Left renal cortex interstitium (tissue), 4 donors: ENCODE measurements around the gene NCOA4. TPM values are rescaled to one million over a fixed set of nuclear protein-coding genes. Genes with fewer than 3 reads are reported as not detected.
"Not testable (repeated sequence)": the region's sequence is repeated elsewhere in the genome, so short reads cannot be mapped to it uniquely, and the experiment has no call there.

ENCODE experiments used
- DNase-seq, 4 donors: peaks; one replicate each; pipeline ENCODE4 v3.0.0-alpha.2; 2013; ENCODE audit warnings: low read depth in 4 of 4, low spot score in 2 of 4, missing footprints in 1 of 4
- polyA plus RNA-seq, 4 donors: library from polyadenylated mRNA; unstranded; fragments of 120-200 nt; gene quantifications; one replicate each; pipeline ENCODE4 v1.2.1, GENCODE V29; 2013; ENCODE audit not compliant: insufficient read length in 4 of 4

NCOA4 gene
- polyA plus RNA-seq, 4 donors: 178 to 241 (median 201) TPM

DNA sequence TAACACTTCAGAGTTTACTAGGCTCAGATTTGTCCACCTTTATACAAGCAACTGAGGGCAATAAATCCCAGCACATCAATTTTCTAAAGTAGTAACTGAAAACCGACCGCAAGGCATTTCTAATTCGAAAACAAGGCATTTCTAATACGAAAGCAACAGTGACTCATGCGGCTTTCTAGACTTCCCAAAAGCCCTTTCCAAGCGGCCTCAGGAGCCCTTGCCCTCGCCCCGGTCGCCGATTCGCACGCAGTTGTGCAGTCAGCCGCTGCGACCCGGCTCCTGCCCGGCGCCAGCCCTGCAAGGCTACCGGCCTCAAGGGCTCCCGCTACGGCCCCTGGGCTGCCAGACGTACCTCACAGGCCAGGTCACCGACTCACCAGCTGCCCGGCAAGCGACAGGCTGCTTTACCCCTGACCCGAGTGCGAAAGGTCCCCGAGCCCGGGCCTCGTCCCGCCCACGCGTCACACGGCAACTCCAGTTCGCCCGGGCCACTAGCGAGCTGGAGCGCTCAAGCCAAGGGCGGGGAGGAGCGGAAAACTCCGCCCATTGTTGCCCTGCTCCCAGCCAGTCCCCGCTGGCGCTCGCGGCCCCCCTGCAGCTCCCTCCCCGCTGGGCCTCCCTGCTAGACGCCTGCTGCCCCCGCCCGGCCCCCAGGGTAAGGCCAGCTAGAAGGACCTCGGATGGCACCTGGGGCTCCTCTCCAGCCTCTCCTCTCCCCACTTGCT is 7.3 kb downstream of the NCOA4 start:
- peak in 3 of 4 donors; percentile 31 to 76 (median 61) for DNase-seq

DNA sequence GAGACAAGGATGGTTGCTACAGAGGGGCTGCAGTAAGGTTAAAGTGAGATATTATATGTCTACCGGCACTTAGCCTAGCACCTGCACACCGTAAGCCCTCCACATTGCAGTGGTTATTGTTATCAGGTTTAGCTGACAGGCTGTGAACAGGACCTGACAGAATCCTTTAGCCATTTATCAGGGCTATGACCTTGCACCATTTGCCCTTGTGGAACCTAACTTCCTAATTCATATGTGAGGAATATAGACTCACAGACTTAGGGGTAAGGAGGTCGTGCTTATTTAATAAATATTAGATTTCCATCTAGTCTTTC is 10.1 kb downstream of the NCOA4 start:
- DNase-seq: no peak

DNA sequence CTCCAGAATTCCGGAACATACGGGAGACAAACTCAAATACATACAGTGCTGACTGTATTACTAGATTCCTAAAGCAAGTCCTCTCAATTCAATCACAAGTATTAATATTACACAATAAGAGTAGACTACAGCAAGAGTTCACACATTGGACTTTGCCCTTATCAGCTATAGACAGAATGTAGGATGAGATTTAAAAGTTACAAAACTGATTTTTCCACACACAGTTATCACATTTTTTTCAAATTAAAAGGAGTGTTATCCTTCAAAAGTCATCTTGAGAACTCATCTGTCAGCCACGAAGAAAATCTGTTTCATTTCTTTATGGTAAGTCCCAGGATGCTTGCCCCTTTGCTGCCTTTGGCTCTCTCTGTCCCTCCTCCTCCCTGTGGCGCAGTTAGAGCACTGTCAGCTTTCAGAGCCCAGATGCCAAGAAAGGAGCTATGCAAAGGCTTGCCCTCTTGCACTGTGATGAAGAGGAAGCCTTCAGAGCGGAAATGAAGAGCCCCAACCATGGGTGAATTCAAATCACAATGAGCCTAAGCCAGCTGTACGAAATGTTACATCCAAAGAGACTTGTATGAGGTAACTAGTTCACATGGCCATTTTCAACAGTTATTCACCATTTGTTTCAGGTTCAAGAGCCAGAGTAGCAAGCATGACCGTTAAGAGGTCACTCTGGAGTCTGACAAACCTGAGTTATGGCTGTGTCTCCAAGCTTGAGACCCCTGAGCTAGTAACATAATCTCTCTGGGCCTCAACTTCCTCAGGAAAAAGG is 10.7 kb downstream of the NCOA4 start:
- no peak for DNase-seq

DNA sequence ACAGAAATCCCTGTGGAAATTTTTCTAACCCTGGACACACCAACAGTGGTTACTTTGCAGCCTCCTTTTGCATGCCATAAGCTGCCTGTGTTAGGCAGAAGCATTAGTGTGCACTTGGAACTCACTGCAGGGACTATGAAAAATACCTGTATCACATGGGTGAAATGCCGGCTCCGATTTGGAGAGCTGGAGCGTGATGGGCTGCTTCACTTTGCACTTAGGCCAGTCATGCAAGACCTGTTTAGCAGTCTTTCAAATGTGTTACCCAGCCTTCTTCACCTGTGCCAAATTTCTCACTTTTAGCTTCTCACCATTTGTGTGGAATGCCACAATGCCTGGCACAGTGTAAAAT is 11.3 kb downstream of the NCOA4 start:
- no peak for DNase-seq

DNA sequence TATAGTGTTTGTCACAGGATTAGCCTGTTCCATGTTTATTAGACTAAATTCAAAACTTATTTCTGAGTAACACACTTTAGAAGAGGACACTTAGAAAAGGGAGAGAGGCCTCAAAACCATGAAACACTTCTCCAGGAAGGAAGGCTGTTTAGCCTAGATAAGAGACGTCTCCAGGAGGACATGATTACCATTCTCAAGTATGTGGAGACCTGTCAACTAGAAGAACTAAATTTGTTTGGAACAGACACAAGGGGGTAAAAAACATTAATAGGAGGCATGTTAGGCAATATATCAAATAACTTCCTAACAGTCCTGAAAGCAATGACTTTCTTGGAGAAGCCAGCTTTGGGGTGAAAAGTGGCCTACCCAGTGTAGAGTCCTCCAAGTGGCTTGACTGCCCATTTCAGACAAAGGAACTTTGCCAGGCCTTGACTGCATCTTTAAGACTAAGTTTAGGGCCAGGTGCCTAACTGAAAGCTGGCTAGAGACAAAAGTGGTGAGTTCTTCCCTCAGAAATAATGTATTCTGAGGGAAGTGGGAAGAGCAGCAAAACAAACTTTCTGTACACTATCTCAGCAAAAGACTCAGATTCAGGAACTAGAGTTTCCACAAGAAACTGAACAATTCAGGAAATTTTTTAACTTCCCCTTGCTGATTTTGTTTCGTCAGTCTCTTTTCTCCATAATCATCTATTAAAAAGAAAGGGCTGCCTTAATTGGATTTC is 11.8 kb downstream of the NCOA4 start:
- DNase-seq: no peak

DNA sequence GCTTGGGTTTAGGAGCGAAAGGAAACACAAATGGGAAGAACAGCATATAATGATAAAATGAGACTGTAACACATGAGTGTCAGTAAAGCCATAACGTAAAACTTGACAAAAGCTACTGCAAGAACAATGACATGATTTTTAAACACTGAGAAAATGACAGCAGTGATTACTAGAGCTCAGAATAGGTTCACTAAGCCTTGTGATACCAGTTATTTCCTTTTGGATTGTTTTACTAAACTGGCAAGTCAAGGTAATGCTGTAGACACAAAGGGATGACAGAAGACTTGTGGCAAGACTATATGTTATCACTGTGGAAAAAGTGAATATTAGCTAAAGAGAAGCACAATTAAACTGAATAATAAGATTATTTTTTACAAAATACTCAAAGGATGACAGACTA is 12.7 kb downstream of the NCOA4 start:
- DNase-seq: no peak

DNA sequence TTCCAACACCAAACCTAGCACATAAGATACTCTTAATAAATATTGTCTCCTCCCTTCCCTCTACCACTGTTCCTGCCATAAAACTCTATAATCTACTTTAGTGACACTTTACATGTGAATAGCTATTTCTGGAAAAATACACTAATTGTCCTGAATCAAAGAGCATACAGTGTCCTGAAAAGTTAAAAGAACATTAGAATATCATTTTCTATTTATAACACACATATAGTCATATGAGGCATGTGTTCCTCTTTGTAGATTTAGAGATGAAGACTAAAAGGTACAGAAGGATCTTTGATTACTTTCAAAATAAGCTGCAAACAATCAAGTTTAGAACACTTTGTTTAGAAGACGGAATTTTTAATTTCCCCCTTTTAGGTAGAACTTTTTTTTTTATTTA is 13.6 kb downstream of the NCOA4 start:
- DNase-seq: no peak

DNA sequence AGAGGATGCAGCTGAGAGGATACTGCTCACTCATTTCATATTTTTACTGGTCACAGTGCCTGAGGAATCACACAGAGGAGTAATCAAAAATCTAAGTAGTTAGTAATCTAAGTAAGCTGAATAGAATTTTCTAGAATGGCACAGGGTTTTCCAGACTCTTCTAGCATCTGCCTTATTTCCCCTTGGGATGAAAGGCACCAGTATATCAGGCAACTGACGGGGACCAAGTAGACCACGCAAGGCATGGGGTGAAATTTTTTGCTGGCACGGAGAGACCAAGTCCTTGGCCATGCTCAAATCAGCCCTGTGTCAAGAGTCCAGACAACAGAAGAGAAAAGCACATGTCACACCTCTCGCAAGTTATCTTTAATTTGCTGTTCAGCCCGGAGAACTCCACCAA is 14.2 kb downstream of the NCOA4 start:
- no peak for DNase-seq

DNA sequence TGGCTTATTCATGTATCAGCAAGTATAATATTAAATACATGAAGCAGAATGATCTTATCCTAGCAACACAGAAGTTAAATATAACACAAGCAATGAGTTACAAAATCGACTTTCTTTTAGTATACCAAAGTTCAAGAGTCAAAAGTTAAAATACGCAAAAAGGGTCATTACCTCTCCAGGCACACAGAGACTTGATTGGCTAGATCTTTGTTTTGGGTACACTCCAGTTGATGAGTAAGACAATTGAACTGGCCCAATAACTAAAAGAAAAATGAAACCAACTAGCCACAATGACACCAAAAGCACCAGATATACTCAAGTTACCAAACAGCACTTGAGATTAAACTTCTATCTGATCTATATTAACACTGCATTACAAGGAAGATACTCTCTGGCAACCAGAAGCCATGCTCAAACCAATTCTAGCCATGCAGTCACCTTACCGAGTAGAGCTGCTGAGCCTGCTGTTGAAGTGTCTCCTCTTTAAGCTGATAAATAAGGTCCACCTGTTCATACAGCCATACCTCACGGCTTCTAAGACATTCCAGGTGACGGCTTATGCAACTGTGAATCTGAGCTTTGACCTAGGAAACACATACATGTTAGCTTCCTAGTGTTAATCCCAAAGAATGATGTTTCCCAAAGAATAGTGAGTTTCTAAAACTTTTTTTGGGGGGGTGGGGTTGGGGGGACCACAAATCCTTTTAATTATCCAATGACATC is 15.6 kb downstream of the NCOA4 start:
- DNase-seq: no peak

DNA sequence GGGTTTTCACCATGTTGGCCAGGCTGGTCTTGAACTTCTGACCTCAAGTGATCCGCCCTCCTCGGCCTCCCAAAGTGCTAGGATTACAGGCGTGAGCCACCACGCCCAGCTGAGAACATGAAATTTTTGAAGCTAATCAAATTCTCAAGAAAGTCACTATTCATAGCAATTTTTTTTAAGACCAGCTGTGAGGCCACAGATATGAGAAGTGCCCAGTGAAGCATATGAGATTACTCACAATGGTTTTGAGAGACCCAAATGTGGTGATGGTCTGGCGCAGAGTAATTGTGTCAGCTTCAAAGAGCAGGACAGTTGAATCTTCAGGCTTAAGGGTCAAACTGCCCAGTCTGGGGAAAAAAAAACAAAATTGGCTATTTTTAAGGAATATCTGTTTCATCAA is 16.2 kb downstream of the NCOA4 start:
- no peak for DNase-seq

DNA sequence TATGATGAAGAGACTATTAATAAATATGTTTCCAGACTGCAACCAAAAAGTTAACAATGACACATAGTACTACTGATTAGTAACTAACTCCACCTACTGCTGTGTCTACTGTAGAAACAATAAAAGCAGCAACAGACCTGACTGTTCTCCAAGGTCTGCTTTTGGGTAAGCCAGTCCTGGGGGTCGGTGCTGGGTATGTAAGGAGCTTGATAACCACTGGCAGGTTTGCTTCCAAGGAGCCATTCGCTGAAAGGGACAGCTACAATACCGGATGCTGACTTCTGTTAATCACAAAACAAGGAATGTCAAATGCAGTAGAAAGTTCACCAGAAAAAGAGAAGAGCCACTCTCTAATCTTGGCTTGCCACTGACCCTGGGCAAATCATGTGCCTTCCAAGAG is 17.7 kb downstream of the NCOA4 start:
- no peak for DNase-seq

DNA sequence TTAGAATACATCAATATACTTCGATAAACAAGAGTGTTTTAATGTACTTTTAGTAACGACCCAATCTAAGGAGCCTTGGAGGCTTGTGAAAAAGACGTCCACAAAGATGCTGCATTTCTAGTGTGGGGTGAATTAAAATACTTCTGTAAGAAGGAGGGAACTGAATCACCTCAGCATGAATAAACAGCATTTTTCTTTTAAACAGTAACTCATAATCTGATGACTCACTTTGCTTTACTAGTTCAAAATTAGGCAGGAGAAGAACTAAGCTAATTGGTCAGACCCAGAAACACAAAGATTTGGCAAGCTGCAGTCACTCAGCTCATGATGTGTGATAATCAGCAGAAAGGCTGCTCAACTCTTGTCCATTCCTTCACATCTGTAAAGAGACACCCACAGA is 24.2 kb downstream of the NCOA4 start:
- DNase-seq: no peak

DNA sequence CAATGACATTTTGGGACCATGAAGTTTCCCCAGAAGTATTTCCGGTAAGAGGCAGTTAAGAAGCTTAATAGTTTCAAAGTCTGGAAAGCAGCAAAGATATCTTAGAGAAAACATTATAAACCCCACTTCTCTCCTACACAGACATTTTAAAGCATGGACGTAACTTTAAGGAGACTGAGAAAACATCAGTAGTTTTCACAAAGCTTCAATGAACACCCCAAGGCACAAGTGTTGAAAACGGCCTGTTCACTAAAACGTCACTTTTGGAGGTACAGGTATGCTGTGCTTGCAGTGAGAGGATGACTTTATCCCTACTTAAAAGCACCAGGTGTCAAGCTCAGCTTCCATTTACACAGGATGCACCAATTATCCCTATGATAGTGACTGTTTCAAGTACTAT is 25.0 kb downstream of the NCOA4 start:
- DNase-seq: no peak

DNA sequence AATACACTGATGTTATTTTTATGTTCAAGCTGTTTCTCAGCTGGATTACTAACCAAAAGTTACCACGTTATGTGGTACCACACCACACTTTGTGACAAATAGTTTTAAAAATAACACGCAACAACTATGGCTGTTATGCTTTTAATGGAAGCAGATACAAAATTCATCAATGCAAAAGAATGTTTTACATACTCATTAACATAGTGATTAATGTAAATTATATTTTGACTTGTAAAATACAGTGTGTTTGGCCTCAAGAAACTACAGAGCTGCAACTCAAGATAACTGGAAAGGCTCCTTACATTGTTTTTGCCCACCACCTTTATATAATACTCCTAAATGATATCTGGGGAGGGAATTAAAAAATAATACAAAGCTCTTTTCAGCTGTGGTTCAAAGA is 25.5 kb downstream of the NCOA4 start:
- no peak for DNase-seq

DNA sequence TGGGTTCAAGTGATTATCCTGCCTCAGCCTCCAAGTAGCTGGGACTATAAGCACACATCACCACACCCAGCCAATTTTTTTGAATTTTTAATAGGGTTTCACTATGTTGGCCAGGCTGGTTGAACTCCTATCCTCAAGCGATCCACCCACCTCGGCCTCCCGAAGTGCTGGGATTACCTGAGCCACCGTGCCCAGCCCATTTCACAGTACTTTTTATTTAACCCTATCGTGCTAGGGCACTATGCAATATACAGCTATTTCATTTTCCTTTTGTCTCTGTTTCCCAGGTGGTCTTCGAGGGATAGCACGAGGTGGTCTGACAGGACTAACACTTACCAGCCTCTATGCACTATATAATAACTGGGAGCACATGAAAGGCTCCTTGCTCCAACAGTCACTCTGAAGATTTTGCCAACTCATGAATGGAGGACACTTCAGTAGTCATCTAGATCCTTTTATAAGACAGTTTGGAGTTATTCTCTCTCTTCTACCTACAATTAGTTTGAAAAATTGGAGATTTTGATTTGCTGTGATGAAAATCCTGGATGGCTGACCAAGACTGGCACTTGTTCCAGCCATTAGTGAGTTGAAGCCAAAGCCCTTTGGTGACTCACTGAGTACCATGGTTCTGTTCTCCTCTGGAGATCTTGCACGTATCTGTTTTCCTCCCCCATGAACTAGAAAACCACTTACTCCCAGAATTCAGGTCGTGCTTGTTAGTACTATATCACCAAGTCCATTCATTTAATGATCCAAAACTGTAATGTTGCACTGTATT is 27.3 kb downstream of the NCOA4 start:
- no peak for DNase-seq

DNA sequence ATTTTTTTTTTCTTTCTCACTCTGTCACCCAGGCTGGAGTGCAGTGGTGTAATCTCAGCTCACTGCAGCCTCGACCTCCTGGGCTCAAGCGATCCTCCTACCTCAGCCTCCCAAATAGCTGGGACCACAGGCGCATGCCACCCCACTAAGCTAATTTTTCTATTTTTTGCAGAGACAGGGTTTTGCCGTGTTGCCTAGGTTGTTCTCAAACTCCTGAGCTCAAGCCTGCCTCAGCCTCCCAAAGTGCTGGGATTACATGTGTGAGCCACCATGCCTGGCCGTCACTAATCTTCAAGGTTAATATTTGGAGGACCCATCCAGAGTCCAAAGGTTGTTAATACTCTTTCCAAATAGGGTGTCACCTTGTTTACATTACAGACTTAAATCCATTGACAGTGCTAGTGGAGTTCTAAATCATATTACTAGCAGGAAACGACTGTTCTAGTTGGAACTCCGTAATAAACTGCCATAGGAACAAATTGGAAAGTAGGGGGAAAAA is 28.2 kb downstream of the NCOA4 start:
- DNase-seq: not testable (repeated sequence)

DNA sequence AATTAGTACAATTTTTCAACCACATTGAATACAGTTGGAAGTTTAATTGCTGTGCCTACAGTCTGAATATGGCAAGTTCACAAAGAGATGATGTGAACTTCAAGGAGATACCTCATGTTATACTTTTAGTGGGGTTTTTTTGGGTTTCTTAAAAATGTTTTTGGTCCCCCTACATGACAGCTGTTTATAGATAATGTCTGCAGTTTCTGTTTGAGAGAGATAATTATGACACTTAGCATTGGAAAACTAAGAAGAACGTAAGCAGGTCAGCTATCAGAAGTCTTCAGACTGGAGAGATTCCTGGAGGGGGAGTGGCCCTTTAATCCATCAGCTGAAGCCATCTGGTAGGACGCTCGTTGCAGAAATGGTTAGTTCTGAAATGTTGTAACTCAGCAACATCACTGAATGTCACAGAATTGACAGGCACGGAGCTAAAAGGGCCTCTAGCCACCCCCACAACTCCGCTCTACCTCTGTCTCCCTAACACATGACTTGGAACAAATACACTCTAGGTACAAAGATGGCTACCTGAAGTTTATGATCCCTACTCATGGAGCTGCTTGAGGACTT is 29.2 kb downstream of the NCOA4 start:
- DNase-seq: no peak

DNA sequence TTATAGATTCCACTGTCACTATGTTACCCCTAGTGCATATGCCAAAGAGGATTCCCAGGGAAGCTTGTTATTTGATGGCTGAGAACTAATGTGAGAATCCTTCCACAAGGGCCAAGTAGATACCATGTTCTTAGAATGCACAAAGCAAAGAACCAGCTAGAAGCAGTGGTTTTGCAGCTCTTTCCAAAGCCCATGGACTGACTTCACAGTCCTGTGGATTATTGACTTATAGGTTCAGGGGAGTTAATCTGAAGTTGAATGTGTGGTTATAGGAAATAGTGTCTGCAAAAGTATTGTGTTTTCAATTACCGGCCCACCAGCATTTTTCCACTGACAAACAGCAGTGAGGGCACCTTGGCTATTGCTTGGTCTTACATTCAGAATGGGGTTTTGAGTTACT is 29.9 kb downstream of the NCOA4 start:
- no peak for DNase-seq

DNA sequence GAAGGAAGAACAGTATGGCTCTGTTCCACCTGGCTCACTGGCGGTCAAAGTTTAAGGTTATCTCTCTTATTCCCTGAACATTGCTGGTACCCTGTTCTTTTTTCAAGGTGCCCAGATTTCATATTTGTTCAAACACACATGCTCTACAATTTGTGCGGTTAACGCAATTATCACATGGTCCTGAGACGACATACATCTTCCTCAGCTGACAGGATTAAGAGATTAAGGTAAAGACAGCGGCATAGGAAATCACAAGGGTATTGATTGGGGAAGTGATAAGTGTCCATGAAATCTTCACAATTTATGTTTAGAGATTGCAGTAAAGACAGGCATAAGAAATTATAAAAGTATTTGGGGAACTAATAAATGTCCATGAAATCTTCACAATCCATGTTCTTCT is 30.5 kb downstream of the NCOA4 start:
- not testable (repeated sequence) for DNase-seq
